OCI-LY3 (cell line): ENCODE data around the gene PEX10.

Experiments used
- H2AFZ ChIP-seq: fragments of 200-600, 300-600 bp; shearing (Covaris generic); 2 replicates; pipeline ENCODE4 v1.6.0; 2014; ENCODE audit warnings: antibody characterized with exemption, low read depth, low read length
- H3K27ac ChIP-seq: fragments of 200-600, 300-600 bp; sonication (generic); 2 replicates; pipeline ENCODE4 v1.5.1; 2014; ENCODE audit warnings: mild to moderate bottlenecking, low read length, moderate library complexity, mixed read lengths
- H3K27me3 ChIP-seq: fragments of 200-600, 300-600 bp; sonication (generic); 2 replicates; pipeline ENCODE4 v1.6.1; 2014; ENCODE audit warnings: low read depth, low read length, mixed read lengths
- H3K36me3 ChIP-seq: fragments of 200-600, 300-600 bp; sonication (generic); replicated peaks from 2 replicates; pipeline ENCODE3; 2014; ENCODE audit warnings: low read depth, low read length, mixed read lengths
- H3K4me1 ChIP-seq: fragments of 300-600, 200-600 bp; sonication (generic); 2 replicates; pipeline ENCODE4 v1.6.1; 2014; ENCODE audit warnings: low read length, mixed read lengths
- H3K4me2 ChIP-seq: fragments of 200-600, 300-600 bp; sonication (generic); 2 replicates; pipeline ENCODE4 v1.6.1; 2014; ENCODE audit warnings: low read length, mixed read lengths
- H3K4me3 ChIP-seq: fragments of 300-600, 200-600 bp; sonication (generic); 2 replicates; pipeline ENCODE4 v1.5.1; 2014; ENCODE audit warnings: antibody characterized with exemption, mild to moderate bottlenecking, low read length, moderate library complexity
- H3K79me2 ChIP-seq: fragments of 300-600, 200-600 bp; shearing (Covaris generic); 2 replicates; pipeline ENCODE4 v1.6.1; 2014; ENCODE audit warnings: mild to moderate bottlenecking, low read length, mixed read lengths
- H3K9ac ChIP-seq: fragments of 300-600, 200-600 bp; shearing (Covaris generic); 2 replicates; pipeline ENCODE4 v1.6.0; 2014; ENCODE audit warnings: mild to moderate bottlenecking, low read length, moderate library complexity
- H3K9me3 ChIP-seq: fragments of 200-600, 300-600 bp; shearing (Covaris generic); 2 replicates; pipeline ENCODE4 v1.6.1; 2014; ENCODE audit warnings: low read length, mixed read lengths; ENCODE audit not compliant: insufficient read depth
- H4K20me1 ChIP-seq: fragments of 200-600, 300-600 bp; sonication (generic); 2 replicates; pipeline ENCODE4 v1.6.1; 2016; ENCODE audit warnings: low read length, mixed read lengths; ENCODE audit not compliant: insufficient read depth
- CTCF ChIP-seq: fragments of 200-600, 300-600 bp; sonication (generic); IDR thresholded peaks from 2 replicates; pipeline ENCODE4 v1.5.1; 2014; ENCODE audit warnings: antibody characterized with exemption, low read length, low read depth
- EZH2phosphoT487 ChIP-seq: fragments of 200-600 bp; shearing (Covaris generic); IDR thresholded peaks from 2 replicates; pipeline ENCODE4 v1.6.1; 2018; ENCODE audit warnings: antibody characterized with exemption, mixed run types, low read depth

The PEX10 gene

GRCh38 chr1:2408456-2408855, 3.9 kb downstream of the PEX10 start:
- Histone ChIP-seq H4K20me1 (no peaks in the 10 kb centered on the region), H3K9me3 (no peaks in the 10 kb centered on the region), H3K27ac (no peak overlapping the region), H3K4me2 (no peak overlapping the region), H3K79me2 (peaks cover 17% of the 10 kb centered on the region), H3K4me1 (peaks cover 4% of the 10 kb centered on the region; the same call in 1 of the 2 replicates), H3K9ac (no peak overlapping the region), H2AFZ (no peak overlapping the region), H3K27me3 (no peaks in the 10 kb centered on the region), H3K36me3 (peaks cover 15% of the 10 kb centered on the region), H3K4me3 (no peak overlapping the region)
- no peak for TF ChIP-seq EZH2phosphoT487
- TF ChIP-seq CTCF = no peak

GRCh38 chr1:2407991-2408275, 4.4 kb downstream of the PEX10 start:
- peaks cover 12% of the 10 kb centered on the region for H3K79me2 ChIP-seq
- no peak overlapping the region for H3K4me2 ChIP-seq
- no peak overlapping the region for H2AFZ ChIP-seq
- H3K4me1 ChIP-seq = peaks cover 4% of the 10 kb centered on the region; the same call in 1 of the 2 replicates
- H3K27ac ChIP-seq = no peak overlapping the region
- no peak for TF ChIP-seq EZH2phosphoT487
- no peak for TF ChIP-seq CTCF
- no peak overlapping the region for H3K4me3 ChIP-seq
- H4K20me1 ChIP-seq = no peaks in the 10 kb centered on the region
- peaks cover 20% of the 10 kb centered on the region for H3K36me3 ChIP-seq
- no peaks in the 10 kb centered on the region for H3K27me3 ChIP-seq
- no peak overlapping the region for H3K9ac ChIP-seq
- H3K9me3 ChIP-seq = no peaks in the 10 kb centered on the region

- Histone ChIP-seq H3K79me2 (peaks cover 9% of the 10 kb centered on the region), H3K36me3 (peaks cover 21% of the 10 kb centered on the region), H2AFZ (no peak overlapping the region), H3K9me3 (no peaks in the 10 kb centered on the region), H3K27ac (no peak overlapping the region), H3K9ac (no peak overlapping the region), H3K4me1 (peaks cover 4% of the 10 kb centered on the region; the same call in 1 of the 2 replicates), H3K4me3 (no peak overlapping the region), H3K27me3 (no peaks in the 10 kb centered on the region), H3K4me2 (no peak overlapping the region), H4K20me1 (no peaks in the 10 kb centered on the region)
- TF ChIP-seq CTCF (no peak), EZH2phosphoT487 (no peak)
Observed at GRCh38 chr1:2407166-2407990, 5.0 kb downstream of the PEX10 start.

GRCh38 chr1:2406451-2407041, 5.8 kb downstream of the PEX10 start:
- no peaks in the 10 kb centered on the region for H3K27me3 ChIP-seq
- no peak overlapping the region for H3K9ac ChIP-seq
- peaks cover 2% of the 10 kb centered on the region for H3K79me2 ChIP-seq
- H3K4me2 ChIP-seq = no peak overlapping the region
- no peak overlapping the region for H3K27ac ChIP-seq
- H4K20me1 ChIP-seq = no peaks in the 10 kb centered on the region
- peaks cover 26% of the 10 kb centered on the region for H3K36me3 ChIP-seq
- no peak overlapping the region for H3K4me3 ChIP-seq
- peaks cover 3% of the 10 kb centered on the region; the same call in 1 of the 2 replicates for H3K4me1 ChIP-seq
- TF ChIP-seq CTCF = 0 out of 2 replicates have a peak, but pooled peaks have one; percentile 5
- no peak for TF ChIP-seq EZH2phosphoT487
- no peak overlapping the region for H2AFZ ChIP-seq
- no peaks in the 10 kb centered on the region for H3K9me3 ChIP-seq
